ENCODE data around the gene MS4A4A.
"Not testable (repeated sequence)": the region's sequence is repeated elsewhere in the genome, so short reads cannot be mapped to it uniquely, and the experiment has no call there.

MS4A4A gene

GRCh38 chr11:60301884-60302283 lies 21.4 kb downstream of the MS4A4A start:
- DNase-seq (ENCODE audit: low read depth in 1 of 2, low spot score in 1 of 2): not testable (repeated sequence)

- no peak for DNase-seq (ENCODE audit: low read depth in 1 of 2, low spot score in 1 of 2)
Observed at GRCh38 chr11:60303661-60304060, 23.2 kb downstream of the MS4A4A start.

- no peak for DNase-seq (ENCODE audit: low read depth in 1 of 2, low spot score in 1 of 2)
Observed at GRCh38 chr11:60305906-60306619, 25.6 kb downstream of the MS4A4A start.

- no peak for DNase-seq (ENCODE audit: low read depth in 1 of 2, low spot score in 1 of 2)
Observed at GRCh38 chr11:60307507-60308195, 27.2 kb downstream of the MS4A4A start.

- no peak for DNase-seq (ENCODE audit: low read depth in 1 of 2, low spot score in 1 of 2)
Observed at GRCh38 chr11:60310407-60310998, 30.0 kb downstream of the MS4A4A start.

GRCh38 chr11:60314635-60315321 lies 34.3 kb downstream of the MS4A4A start:
- no peak for DNase-seq (ENCODE audit: low read depth in 1 of 2, low spot score in 1 of 2)

GRCh38 chr11:60315871-60316270 lies 35.4 kb downstream of the MS4A4A start:
- no peak for DNase-seq (ENCODE audit: low read depth in 1 of 2, low spot score in 1 of 2)

- DNase-seq (ENCODE audit: low read depth in 1 of 2, low spot score in 1 of 2): no peak
Observed at GRCh38 chr11:60316317-60316716, 35.9 kb downstream of the MS4A4A start.

GRCh38 chr11:60318726-60319125 lies 38.3 kb downstream of the MS4A4A start:
- no peak for DNase-seq (ENCODE audit: low read depth in 1 of 2, low spot score in 1 of 2)

GRCh38 chr11:60321051-60321450 lies 40.6 kb downstream of the MS4A4A start:
- no peak for DNase-seq (ENCODE audit: low read depth in 1 of 2, low spot score in 1 of 2)

- DNase-seq (ENCODE audit: low read depth in 1 of 2, low spot score in 1 of 2): no peak
Observed at GRCh38 chr11:60326955-60327354, 46.5 kb downstream of the MS4A4A start, which contains the start of gene MS4A6E. MS4A6E (plus strand) TSS chr11:60327255; CDS start chr11:60334896, 7,641 bp downstream.

GRCh38 chr11:60328460-60328859 lies 48.0 kb downstream of the MS4A4A start:
- DNase-seq (ENCODE audit: low read depth in 1 of 2, low spot score in 1 of 2): no peak

- no peak for DNase-seq (ENCODE audit: low read depth in 1 of 2, low spot score in 1 of 2)
Observed at GRCh38 chr11:60332846-60333245, 52.4 kb downstream of the MS4A4A start.

- DNase-seq (ENCODE audit: low read depth in 1 of 2, low spot score in 1 of 2): peak; percentile 30 to 57
Observed at GRCh38 chr11:60334005-60334620, 53.6 kb downstream of the MS4A4A start.

GRCh38 chr11:60336767-60337391 lies 56.4 kb downstream of the MS4A4A start:
- DNase-seq (ENCODE audit: low read depth in 1 of 2, low spot score in 1 of 2): no peak

GRCh38 chr11:60338053-60338452 lies 57.6 kb downstream of the MS4A4A start:
- DNase-seq (ENCODE audit: low read depth in 1 of 2, low spot score in 1 of 2): no peak

GRCh38 chr11:60339356-60339755 lies 58.9 kb downstream of the MS4A4A start:
- DNase-seq (ENCODE audit: low read depth in 1 of 2, low spot score in 1 of 2): no peak

GRCh38 chr11:60343094-60343704 lies 62.7 kb downstream of the MS4A4A start:
- DNase-seq (ENCODE audit: low read depth in 1 of 2, low spot score in 1 of 2): no peak

GRCh38 chr11:60344146-60344545 lies 63.7 kb downstream of the MS4A4A start:
- no peak for DNase-seq (ENCODE audit: low read depth in 1 of 2, low spot score in 1 of 2)

GRCh38 chr11:60345489-60345888 lies 65.0 kb downstream of the MS4A4A start:
- DNase-seq (ENCODE audit: low read depth in 1 of 2, low spot score in 1 of 2): no peak

Measured in activated CD4-positive, alpha-beta T cell treated with anti-CD3 and anti-CD28 coated beads, Interleukin-2, amount 50 U/mL, for 24 hours (primary cell).